Stimulated activated CD8-positive, alpha-beta memory T cell treated with anti-CD3 and anti-CD28 coated beads, Interleukin-12 subunit alpha, Interleukin-12 subunit beta, amount 100 ng/mL, for 24 hours (primary cell): ENCODE data around the gene OTOR.

Experiments used
- DNase-seq: peaks from one replicate; pipeline ENCODE4 v3.0.0-alpha.2; 2020; ENCODE audit errors: extremely low read depth

OTOR gene, protein sequence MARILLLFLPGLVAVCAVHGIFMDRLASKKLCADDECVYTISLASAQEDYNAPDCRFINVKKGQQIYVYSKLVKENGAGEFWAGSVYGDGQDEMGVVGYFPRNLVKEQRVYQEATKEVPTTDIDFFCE

DNA sequence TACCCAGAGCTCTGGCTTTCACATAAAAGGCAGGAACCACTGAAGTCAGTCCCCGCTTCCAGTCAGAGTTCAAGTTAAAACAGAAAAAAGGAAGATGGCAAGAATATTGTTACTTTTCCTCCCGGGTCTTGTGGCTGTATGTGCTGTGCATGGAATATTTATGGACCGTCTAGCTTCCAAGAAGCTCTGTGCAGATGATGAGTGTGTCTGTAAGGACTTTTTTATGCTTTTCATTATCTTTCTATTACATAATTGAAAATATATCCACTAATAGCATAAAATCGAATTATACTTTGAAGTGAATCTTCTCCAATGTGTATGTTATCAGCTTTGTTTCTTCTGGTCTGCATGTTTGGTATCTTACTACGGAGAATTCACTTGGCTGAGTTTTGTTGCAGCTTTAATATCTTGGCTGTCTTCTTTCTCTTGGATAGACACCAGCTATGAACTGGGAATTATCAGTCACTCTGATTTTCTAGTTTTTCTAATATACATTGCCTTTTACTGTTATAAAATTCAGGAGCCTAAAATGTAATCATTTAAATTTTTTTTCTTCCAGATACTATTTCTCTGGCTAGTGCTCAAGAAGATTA, at the start of gene OTOR:
Gene OTOR, plus strand, starts transcription at position 51 of the 593 bp plus-strand sequence. Its CDS starts 44 bp downstream, at position 95.
- DNase-seq, result no peak

DNA sequence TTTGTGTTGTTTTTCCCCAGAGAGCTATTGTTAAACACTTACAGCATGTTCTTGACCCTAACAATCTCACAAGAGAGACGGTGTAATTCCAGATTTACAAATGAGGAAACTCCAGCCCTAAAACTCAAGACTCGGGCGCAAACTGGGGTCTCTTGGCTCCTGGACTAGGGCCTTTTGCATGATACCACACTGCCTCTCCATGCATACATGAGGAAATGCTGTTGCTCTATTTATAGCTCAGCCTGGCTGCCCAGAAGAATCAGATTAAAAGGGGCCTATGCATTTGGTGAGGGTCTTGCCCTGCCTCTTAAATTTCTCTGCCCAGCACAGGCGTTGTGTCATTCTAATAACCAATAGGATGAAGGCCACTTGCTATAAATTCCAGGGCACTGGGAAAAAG, 48.9 kb upstream of the OTOR start:
- no peak for DNase-seq

DNA sequence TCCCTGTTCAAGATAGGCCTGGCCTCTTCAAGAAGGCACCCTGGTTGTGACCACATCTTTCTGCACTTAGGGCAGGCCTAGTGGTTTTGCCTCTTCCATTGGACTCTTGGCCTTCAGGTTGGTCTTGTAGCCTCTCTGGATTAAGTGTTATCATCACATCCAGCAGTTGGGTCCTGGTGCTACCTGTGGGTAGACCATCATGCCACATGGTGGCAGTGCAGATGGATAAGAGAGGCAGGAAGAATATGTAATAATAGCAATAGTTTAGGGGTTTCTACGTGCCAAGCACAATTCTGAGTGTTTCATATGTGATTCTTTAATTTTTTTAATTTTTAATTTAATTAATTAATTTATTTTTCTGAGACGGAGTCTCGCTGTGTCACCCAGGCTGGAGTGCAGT, 46.9 kb upstream of the OTOR start:
- no peak for DNase-seq

DNA sequence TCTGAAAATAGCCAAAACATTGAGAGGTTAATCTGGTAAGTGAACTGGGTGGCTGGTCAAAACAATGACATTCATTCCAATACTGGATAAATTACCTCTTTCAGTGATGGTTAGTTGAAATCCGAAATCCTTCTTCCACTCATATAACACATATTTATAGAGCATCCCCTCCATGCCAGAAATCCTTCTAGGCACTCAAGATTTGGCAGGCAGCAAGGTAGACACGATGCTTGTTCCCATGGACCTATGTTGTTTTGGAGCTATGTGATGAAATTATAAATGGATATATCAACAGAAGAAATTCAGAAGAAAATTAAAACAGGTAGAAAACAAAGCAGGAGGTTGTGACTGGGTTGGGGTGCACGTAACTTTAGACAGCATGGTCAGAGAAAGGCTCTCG, 44.6 kb upstream of the OTOR start:
- DNase-seq, result no peak

DNA sequence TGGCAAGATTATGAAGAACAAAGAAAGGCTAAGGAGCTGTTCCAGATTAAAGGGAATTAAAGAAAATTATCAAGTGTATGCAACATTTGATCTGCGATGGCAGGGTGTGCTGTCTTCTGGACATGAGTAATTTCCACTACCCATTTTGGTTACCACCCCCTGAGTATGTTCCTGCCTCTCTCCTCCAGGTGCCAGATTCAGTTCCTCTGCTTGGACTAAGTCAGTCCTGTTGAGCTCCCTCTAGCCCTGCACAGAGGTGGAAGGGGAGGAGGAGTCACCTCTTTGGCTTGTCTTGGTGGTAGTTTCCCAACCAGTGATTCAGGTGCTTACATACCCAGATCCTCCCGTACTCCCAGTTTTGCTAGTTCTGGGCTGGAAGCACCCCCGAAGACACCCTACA, 40.5 kb upstream of the OTOR start:
- DNase-seq, result no peak

DNA sequence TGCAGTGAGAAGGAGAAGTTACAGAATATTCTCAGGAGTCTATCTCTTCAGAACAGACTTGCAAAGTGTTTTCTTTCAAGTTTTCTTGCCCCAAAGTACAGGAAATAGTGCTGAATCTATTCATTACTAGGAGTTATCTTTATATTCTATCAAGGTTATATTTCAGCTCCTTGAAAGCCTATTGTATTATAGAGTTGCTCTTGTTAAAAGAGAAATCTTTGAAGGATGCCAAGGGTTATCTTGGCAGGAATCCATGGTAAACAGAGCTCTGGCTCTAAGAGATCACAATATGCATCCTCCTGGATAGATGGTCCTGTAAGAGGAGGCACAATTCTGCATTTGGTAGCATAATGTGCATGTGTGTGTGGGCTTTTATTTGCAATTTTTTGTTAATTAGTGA, 39.6 kb upstream of the OTOR start:
- DNase-seq, result no peak

DNA sequence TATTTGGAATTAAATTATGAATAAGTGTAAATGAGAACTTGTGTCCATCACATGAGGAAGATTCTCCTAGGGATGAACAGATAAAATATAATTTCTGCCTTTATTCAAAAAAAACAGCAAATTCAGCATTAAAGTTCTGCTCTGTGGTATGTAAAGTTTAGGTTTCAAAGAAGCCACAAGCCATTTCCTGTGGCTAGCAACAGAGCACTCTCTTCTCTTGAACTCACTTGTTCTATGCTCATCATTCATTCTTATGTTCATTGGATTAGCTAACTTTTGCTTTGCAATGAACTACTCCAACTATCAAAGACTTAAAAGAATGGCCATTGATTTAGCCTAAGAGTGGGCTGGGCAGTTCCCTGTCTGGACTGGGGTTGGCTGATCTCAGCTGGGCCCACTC, 39.1 kb upstream of the OTOR start:
- DNase-seq, result no peak

DNA sequence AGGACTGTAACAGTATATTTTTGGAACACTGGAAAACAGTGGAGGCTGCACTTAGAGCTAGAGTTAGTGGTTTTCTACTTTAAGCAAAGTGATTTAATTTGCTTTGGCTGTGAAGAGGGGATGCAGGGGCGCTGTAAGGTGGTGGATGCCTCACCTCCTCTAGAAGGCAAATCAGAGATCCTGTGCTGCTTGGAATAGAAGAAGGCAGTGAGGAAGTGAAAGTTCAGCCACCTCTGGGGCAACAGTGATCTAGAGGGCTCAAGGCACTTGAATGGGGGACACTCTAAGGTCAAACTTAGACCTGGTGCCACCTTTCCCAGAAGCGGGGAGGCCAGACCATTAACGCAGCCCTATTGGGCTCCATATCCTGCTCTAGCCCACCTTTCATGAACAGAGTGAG, 37.4 kb upstream of the OTOR start:
- no peak for DNase-seq

DNA sequence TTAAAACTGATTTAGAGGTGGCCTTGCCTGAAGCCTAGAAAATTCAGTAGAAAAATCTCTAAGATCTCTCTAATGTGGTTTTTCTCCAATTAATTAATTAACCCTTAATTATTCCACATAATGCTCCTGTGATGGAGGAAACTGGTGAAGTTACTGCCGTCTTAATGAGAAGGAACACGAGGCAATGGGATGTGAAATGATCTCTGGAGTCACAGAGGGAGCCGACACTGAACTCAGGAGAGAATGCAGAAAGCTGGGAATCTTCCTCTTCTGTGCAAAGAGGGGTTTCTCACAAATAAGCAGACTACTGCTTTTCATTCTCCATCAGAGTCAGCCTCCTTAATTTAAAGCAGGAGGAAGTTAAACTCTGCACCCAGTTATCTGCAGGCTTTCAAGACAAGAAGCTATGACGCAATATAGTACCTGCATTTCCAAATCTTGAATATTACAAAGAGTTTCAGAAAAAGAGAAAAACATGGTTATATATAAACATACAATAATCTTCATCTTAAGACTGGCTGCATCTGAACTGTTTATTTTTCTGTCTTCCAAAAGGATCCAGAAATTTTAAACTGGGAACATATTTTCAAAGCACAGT, 36.4 kb upstream of the OTOR start:
- no peak for DNase-seq

DNA sequence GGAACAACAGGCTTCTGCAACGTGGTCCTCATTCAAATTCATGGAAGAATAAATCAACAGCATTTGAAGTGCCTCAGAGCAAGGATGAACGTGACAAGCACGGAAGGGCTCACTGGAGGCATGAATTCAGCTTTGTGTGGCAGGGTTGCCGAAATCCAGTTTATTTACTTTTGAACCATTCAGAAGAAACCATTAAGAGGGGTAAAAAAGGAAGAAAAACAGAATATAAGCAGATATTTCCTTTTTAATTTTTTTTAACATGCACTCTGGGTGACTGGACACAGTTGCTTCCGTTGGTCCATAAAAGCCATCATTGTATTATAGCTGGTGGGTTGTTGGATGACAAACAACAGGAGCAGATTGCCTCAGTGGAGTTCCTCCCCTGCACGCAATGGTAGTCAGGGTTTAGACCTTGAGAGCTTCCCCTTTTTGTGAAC, 35.6 kb upstream of the OTOR start:
- DNase-seq, result no peak

DNA sequence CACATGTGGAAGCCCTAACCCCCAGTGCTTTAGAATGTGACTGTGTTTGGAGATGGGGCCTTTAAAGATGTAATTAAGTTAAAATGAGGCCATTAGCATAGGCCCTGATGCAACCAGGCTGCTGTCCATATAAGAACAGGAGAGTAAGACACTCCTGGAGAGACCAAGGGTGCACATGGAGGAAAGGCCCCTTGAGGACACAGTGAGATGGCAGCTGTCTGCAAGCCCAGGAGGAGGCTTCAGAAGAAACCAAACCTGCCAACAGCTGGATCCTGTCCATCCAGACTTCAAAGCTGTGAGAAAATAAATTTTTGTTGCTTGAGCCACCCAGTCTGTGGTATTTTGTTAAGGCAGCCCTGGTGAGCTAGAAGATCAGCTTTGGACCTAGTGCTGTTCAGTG, 35.1 kb upstream of the OTOR start:
- DNase-seq, result no peak

DNA sequence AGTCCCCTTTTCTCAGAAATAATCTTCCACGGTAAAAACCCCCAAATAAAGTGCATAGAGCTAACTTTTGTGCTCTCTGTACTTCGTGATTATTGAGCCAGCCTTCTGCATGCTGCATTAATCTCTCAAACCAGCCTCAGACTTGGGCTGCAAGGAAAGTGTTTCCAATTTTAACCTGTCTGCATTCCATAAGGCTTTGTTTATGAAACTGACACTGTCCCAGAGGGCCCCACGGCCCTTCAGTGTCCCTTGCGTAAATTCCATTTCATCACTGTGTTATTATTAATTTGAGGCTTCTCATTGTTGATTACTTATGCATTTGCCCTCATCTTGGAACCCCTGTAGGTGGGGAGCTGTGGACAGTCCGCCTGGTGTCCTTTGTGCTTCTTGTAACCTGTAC, 33.9 kb upstream of the OTOR start:
- DNase-seq, result no peak

DNA sequence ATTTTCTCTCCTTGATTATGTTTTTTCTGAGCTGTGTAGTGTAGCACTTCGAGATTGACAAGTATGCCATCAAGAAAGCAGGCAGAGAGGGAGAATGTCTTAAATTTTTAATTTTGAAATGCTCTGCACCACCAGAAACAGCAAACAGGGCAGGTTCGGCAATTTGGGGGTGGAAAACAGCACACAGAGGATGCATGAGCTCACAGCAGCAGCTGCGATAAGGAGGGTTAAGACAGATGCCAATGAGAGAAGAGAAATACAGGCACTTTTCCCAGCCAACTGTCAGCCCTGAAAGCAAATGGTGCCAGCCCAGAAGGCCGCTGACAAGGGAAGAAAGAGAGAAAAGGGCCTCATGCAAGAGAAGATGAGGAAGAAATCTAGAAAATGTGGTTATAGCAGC, 33.4 kb upstream of the OTOR start:
- no peak for DNase-seq

DNA sequence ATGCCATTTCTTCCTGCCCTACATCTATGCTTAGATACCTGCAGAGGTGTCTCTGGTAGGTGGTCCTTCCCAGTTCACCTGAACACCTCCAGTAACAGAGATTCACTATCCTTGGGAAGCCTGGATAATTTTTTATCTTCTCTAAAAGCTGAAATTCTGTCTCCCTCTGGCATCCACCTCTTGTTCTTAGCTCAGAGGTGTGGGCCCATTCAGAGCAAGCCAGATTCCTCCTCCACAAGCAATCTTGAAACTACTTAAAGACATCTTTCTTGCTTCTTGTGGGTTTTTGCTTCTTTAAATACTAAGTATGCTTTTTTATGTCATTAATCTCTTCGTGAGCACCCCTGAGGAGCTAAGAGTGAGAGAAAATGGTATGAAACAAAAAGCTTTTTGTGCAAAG, 28.7 kb upstream of the OTOR start:
- no peak for DNase-seq

DNA sequence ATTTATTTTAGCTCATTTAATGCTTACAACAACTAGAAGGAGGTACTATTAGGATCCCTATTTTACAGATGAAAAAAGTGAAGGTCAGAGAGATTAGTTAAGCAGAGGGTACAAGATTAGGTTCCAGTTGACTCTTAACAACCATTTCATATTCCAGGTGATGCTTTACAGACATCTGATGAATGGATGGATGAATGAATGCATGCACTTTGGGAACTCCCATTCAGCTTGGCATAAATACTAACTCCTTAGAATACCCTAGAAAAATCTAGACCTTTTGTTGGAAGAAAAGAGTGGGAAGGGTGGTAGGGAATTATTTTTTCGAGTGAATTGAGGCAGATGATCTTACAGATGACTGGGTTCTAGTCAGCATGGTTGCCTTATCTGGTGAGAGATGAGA, 19.1 kb upstream of the OTOR start:
- DNase-seq, result no peak

DNA sequence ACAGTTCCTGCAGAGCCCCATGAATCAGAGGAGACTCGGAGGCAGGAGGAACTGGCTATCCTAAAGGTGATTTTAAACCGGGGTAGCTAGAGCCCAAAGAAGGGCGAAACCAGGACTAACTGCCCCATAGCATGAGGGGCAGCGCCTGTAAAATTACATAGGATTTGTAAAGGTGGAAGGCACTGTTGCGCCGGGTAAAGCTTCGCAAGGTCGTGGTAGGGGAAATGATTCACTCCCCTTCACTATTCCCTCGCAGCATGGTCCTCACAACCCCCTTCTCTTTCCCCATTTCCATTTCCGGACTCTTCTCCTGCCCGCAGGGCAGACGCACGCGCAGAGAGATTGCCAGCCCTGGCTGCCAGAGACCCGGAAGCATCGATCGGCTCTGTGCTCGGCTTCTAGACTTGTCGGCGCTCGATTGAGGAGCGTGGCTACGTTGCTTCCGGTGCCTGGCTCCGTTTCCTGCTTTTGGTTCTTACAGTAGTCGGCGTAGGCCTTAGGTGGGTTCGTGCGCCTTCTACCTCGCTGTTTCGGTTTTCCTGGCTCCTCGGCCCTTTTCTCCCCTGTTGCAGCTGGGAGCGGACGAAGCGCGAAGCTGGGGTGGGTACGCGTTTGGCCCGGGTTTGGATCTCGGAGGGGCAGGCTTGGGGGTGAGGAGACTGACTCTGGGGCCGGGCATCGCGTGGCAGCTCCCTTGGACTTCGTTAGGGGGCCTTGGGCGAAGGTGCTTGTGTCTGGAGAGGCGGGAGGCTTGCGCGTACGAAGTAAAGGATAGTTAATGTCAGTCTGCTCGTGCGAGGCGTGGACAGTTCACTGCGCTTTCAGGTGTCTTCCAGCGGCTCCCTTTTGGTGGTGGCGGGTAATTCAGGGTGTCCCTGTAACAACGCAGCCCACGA, 18.3 kb upstream of the OTOR start, which contains the start of gene SNRPB2:
Gene SNRPB2, plus strand, starts transcription at position 462 of the 896 bp plus-strand sequence. CDS start 1,677 bp downstream, outside the sequence.
- peak; percentile 76 for DNase-seq

DNA sequence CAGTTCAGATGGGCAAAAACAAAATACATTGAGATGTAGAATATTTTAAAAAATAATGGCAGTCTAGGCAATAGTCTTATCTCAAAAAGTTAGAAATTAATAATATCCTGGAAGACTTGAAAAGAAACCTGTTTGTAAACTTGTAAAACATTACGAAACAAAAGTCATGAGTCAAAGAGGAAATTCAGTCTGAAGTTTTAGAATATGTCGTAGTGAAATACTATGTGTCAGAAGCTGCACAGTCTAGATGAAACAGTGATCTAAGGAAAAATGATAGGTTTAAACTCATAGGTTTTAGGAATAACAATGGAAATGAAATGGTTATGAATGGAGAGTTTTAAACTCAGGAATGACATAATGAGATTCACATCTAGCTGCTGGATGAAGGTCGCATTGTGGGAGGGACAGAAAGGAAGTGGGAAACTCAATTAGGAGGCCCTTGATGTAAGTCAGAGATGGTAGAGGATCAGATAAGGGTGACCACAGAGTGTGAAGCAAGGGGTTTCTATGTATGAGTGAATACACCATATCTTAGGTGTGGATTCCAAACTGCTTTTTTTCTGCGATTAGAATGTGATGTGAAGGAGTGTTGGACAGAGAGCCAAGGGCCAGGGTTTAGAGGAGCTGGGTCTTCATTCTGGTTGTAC, 15.5 kb upstream of the OTOR start:
- DNase-seq, result no peak

DNA sequence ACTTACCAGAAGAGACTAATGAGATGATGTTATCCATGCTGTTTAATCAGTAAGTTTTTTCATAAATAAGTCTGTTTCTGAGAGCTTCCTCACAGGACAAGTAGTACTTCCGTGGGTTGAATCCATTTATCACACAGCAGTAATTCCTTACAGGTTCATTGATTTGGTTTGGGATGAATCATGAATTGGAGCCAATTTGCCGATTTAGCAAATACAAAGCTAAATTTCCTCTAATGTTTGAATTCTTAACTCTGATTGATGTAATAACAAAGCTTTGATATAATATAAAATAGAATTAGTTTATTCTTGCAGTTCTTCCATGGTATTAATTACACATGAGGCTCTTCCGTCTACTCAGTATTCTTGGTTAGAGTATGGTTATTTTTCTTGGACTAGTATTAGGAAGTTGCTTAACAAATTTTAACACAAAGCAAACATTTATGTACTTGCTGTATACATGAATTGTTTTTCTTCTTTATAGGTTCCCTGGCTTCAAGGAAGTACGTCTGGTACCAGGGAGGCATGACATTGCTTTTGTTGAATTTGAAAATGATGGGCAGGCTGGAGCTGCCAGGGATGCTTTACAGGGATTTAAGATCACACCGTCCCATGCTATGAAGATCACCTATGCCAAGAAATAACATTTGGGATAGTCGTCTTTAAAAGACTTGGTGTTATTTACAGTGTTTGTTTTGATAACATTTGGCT, 7.6 kb upstream of the OTOR start:
- no peak for DNase-seq

DNA sequence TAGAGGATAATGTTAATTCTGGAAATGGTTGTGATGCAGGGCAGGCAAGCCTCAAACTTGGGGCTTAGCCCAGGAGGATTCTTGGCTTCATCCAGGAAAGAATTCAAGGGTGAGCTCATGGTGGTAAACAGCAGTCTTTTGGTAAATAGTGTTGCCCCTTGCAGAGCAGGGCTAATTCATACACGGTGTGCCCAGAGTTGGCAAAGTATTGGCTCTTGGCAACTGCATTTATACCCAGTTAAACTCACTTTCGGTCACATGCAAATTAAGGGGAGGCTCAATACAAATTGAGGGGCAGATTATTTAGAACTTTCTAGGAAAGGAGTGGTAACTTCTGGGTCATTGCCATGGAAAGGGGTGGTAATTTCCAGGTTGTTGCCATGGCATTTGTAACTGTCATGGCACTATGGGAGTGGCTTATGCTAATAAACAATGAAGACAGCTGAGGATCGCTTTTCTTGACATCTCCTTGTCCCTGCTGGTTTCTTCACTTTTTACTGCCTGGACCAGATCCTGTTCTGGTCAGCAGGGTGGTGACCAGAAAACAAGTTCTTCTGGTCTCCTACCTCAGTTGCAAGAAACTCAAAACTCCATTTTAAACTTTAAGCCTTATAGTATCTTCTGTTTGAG, 3.9 kb upstream of the OTOR start:
- DNase-seq, result no peak

DNA sequence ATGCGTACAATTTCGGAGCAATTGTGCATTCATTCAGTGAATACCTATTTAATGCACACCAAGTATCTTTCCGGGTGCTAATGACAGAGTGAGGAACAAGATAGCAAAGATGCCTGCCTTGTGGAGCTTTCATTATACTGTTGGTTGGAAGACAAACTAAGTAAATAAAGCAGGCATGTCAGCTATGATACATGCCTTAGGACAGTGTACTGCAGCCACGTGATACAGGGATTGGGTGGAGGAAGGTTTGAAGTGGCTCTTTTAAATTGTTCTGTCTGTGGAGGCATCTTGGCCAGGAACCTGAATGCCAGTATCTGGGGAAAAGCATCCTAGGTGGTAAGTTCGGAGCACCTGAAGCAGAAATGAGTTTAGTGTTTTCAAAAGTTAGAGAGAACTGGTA, 3.0 kb upstream of the OTOR start:
- no peak for DNase-seq

DNA sequence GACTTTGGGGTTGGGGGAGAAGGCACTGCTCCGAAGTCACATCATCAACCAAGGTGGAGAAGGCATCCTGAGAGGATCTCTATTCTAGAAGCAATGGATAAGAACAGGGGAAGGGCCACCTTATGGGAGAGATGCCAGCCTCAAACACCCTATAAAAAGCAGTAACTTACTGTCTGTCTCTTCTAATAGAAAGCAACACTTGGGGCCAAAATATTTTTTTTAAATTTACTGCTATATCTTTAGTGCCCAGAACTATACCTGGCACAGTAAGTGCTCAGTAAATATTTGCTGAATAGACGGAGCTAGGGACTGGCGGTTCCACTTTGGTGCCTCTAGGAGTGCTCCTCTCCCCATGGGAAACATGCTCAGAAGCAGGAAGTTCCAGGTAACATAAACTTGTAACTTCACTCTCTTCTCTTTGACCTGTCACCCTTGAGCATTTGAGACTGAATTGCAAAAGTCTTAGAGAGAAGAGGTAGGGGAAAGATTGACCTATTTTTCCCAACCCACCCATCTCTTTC, 807 bp upstream of the OTOR start:
- no peak for DNase-seq
